HG03469 (cell line): ENCODE measurements around the gene GGNBP2.

Experiments
- ATAC-seq: cut with Tn5 transposase; IDR thresholded peaks from one replicate; pipeline ENCODE4 v1.9.1; 2021; ENCODE audit warnings: mild to moderate bottlenecking, moderate library complexity, moderate number of reproducible peaks; ENCODE audit not compliant: unreplicated experiment

Gene GGNBP2

DNA sequence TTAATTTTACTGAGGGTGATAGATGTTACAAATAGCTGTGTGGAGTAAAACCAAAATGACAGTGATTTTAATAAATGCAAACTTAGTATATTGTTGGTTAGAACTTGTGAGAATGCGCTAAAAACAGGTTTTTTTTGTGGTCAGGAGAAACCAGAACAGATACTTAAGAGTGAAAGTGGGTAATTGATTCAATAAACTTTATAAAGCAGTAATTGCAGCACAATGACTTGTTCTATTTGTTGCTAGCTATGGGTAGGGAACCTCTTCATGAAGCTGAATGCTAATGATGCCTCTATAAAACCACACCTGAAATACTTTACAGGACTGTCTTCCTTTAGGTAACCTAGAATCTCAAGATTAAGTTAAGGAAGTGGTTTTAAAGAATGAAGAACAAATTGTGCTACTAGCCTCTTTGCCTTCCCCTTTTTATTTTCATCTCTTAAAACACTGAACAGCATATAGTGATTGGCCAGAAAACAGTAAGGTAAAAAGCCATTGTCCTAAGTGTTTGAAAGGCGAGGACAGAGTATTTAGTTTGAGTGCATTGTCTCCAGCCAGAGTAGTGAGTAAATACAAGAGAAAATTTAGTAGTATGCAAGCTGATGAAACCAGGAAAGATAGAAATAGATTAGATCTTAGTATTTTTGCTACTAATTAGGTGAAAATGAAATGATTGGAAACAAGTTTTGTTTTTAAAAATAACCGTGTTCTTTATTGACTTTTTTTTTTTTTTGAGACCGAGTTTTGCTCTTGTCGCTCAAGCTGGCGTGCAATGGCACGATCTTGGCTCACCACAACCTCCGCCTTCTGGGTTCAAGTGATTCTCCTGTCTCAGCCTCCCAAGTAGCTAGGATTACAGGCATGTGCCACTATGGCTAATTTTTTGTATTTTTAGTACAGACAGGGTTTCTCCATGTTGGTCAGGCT is 6.0 kb downstream of the GGNBP2 start:
- no peak for ATAC-seq

DNA sequence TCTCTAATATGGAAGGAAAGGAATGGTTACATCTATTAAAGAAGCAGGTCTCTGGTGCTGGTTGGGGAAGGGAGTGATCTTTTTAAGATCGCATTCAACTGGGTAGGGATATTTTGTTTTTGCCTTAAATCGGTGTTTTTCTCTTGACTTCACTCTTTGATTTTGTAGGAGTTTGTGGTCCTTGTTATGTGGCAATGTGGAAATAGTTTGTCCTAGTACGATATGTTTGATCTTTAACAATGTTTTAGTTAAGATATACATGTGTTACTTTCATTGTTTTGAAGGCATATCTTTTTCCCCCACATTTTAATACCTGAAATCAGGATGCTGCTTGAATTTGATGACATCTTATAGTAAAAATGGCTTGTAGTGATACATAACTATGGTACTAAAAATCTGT is 8.7 kb downstream of the GGNBP2 start:
- ATAC-seq = no peak

DNA sequence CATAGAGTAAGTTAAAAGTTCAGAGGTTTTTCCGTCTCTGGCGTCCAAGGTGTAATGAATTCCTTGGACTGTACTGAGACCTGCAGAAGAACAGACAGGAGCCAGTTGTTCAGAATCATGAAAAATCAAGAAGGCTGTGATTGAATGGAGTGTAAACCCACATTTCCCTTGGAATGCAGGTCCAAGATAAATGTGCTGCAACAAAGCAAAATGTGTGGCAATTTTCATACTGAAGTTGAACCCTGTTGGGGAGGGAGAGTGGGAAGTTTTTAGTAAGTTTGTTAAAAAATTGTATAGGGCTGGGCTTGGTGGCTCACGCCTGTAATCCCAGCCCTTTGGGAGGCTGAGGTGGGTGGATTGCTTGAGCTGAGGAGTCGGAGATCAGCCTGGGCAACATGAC is 21.4 kb downstream of the GGNBP2 start:
- ATAC-seq = no peak

DNA sequence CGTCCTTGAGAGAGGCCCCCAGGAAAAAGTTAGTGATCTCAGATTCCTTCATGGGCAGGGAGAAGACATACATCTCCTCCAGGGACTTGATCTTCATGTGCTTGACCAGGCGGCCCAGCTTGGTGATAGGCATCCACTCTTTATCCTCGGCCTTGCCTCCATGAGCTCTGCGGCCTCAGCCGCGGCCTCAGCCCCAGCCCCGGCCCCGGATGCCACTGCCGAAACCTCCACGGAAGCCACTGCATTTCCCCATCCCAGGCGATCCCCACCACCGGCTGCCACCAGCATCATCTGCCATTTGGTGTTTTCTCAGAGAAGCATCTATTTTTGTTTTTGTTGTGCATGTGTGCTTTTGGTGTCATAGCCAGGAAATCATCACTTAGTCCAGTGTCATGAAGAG is 30.3 kb downstream of the GGNBP2 start:
- ATAC-seq = no peak

DNA sequence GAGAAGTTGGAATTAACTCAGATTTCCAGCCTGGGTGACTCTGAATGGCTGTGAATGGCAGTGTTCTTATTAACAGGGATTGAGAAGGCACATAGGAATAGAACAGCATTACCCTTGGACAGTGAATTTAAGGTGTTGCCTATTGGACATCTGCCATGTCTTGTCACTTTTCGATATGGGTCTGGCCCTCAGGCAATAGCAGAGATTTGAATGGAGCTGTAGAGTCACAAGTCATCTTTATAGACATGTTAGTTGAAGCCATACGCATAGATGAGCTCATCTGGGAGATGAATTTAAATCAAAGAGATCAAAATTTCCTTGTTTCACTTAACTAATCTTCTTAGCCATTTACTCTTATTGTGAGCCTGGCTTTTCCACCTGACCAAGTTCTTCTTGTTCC is 32.1 kb downstream of the GGNBP2 start:
- no peak for ATAC-seq

DNA sequence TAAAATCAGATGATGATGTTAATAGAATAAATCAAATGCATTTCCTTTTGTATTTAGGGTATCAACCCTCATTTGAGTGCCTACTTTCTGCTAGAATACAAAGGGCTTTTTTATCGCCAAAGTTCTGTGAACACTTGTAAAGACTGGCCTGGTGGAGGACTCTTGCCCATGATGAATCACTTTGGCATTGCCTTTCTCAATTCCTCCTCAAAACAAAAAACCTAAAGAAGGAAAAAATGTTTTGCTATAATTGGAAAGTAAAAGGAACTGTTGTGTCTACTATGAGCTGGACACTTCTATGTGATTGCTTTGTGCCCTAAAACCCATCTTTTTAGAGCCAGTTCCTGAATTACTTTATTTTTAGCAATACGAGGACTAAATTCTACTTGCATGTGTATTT is 34.0 kb downstream of the GGNBP2 start:
- ATAC-seq = no peak

DNA sequence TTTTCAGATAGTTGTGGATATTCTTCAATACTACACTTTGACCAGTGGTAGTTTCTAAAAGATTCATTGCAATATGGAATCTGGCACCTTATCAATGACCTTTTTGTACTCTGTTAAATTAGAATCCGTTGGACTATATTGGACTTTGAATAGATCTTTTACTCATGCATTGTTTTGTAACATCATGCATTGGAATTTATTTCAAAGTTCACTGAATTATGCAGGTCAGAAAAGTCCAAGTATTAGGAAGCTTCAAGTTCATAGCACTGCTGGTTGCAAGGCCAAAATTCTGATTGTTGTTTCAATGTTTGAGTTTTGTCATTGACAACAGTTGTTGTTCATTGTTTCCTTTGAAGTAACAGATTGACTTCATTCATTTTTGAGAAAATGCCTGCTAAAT is 39.1 kb downstream of the GGNBP2 start:
- ATAC-seq = no peak

DNA sequence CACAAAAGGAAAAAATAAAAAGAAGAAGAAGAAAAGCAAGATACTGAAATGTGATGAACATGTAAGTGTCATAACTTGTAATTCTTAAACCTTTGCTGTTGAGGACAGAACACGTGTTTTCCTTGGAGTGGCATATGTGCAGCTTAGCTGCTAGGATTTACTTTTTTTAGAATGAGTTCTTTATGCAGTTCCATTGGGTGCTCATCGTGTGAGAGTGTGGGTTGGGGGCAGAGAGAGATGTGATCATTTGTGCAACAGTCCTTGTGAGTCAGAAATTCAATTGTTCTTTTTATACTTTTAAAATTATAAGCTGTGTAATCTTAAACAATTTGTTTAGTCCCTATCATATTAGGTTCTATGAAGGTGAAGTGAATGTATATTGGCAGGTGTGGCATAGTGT is 41.4 kb downstream of the GGNBP2 start:
- ATAC-seq = no peak

DNA sequence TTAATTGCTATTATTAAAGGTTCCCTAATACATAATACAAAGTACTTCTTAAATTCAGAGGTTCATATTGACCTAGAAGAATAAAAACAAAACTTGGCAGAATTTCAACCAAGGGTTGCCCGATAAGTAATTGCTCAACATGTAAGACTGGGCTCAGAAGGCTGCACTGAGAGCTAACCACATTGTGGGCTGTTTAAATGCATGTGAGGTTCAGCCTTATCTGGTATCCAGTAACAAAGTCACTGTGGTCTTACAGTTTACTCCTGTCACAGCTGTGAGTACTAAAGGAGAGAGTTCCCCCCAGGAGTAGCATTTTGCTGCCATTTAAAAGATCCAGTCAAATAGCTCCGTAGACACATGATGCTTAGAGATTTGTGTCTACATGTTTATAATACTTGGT is 45.4 kb downstream of the GGNBP2 start:
- ATAC-seq = no peak

DNA sequence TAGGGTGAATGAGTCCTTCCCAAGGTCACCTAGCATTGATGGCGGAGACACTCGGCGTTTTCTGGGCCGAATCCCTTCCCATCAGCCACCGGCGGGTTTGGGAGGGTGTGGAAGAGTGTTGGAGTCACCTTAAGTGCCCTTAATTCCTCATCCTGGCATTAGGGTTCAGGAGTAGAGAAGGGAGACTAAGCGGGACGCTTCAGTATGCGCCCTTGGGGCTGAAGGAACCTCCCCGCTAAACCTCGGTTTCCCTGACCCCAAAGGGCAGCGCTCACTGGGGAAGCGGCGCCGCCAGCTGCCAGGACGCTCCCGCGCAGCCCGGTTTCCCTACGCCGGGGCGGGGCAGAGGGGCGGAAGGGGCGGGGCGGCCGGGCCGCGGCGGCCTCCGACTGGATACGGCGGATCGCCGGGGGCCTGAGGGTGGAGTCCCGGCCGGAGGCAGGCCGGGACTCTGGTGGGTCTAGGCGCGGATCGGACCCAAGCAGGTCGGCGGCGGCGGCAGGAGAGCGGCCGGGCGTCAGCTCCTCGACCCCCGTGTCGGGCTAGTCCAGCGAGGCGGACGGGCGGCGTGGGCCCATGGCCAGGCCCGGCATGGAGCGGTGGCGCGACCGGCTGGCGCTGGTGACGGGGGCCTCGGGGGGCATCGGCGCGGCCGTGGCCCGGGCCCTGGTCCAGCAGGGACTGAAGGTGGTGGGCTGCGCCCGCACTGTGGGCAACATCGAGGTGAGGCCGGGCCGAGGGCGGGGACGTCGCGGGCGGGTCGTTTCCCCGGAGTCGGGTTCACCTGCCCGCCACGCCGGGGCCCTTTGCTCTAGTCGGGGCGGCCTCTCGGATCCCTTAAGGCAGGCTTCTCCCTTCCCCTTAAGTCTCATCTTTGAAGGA is 47.0 kb downstream of the GGNBP2 start, which contains the start of gene DHRS11:
Gene DHRS11 (plus strand): TSS at position 446 of the 882 bp plus-strand sequence. CDS start 131 bp downstream, at position 577.
- ATAC-seq = no peak

DNA sequence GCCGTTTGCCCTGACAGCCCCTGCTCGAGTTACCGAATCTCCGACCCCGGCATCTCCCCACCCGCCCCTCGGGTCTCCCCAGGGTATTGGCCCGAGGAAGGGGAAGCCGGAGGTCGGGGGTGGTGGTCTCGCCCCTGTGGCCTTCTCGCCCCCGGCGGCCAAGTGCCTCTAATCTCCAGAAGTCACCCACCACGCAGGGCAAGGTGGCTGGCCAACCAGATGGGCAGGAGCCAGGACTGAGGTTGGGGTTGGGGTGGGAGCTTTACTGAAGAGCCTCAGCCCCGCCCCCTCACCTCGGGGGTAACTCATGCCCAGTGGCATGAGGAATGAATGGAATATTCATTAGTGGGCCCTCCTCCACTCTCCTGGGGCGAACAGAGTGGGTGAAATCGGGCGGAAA is 47.6 kb downstream of the GGNBP2 start:
- ATAC-seq = no peak

DNA sequence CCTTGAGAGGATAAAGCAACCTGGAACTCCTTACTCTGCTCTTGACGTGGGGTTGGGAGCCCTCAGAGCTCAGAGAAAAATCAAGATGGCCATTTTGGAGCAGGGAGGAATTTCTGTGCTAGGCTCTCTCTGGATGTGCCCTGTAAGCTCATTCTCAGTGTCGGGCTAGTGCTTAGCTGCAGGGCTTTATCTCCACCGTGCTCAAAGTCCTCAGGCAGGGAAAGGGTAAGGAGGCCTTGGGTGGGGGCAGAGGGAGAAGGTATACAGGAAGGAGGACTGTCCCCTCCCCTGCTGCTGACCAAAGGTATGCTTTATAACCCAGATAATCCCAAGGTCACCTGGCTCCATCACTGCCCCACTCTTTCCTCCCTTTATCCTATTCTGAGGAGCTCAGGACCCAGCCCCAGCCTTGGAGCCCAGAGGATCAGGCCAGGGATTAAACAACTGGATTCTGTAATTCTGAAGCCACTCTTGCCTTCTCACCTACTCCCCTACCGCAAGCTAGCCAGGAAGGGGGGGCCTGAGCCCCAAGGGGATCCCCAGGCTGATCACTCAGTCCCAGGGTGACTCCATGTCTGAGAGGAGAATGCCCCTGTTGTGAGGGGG is 48.1 kb downstream of the GGNBP2 start:
- no peak for ATAC-seq

DNA sequence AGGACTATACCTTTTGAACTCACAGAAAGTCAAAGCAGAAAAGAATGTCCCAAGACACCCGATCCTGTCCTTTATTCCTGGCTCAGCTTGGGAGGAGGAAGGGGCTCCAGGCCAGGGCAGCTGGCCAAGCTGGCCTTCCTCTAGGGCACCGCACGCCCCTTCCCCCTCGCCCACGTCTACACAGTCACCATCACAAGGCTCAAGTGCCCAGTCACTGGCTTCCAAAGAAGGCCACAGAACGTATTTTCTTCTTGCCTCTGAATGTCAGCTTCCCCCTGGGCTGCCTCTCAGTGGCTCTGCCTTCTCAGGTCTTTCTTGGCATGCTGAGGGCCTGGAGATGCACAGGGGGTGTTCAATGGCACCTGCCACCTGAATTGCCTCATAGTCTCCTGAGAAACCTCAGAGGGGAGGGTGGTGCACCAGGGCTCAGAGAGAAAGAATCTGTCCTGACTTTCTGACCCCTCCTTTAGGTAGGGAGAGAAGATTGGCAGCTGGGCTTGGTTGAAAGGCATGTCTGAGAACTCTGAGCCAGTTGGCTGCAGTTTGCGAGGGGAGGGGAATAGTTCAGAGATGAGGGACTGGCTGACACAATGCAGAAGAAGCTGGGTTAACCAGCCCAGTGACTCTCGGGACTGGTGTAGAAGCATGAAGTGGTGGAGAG is 49.1 kb downstream of the GGNBP2 start:
- ATAC-seq = no peak

DNA sequence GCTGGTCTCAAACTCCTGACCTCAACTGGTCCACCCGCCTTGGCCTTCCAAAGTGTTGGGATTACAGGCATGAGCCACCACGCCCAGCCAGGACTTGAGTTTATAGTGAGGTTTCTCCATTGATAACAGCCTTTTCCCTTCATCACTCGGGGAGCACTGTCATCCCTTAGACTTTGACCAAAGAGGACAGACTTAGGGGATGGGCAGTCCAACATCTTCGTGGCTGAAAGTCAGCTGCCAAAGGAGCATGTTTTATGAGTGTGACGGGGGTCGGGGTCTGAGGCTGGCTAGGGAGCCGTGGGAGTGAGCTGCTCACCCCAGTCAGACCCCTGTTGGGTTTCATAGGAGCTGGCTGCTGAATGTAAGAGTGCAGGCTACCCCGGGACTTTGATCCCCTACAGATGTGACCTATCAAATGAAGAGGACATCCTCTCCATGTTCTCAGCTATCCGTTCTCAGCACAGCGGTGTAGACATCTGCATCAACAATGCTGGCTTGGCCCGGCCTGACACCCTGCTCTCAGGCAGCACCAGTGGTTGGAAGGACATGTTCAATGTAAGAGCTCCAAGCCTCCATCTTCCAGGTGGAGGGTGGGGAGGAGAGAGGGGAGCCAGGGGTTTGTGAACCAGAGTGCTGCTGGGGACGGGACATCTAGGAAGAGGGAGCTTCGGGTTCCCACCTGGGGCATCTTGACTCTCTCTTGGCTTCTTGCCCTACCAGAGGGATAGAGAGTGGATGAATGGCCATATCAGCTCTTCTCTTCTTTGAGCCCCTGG is 50.1 kb downstream of the GGNBP2 start:
- no peak for ATAC-seq

DNA sequence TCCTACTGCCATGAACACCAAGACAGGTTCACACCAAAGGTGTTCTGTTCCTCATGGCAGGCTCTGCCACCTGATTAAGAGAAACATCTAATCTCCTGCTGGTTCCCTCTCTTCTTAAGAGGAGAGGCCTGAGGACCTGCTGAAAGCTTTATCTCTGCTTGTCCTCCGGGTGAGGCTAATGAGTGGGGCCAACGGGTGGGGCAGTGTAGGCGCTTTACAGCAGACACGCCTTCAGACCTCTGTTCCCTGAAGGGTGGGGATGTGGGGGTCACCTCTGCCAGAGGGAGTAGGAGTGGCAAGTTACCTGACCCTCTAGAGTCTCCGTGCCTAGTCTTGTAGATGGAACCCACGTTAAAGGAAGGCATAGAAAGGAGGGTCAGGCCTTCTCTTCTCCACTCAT is 52.5 kb downstream of the GGNBP2 start:
- no peak for ATAC-seq

DNA sequence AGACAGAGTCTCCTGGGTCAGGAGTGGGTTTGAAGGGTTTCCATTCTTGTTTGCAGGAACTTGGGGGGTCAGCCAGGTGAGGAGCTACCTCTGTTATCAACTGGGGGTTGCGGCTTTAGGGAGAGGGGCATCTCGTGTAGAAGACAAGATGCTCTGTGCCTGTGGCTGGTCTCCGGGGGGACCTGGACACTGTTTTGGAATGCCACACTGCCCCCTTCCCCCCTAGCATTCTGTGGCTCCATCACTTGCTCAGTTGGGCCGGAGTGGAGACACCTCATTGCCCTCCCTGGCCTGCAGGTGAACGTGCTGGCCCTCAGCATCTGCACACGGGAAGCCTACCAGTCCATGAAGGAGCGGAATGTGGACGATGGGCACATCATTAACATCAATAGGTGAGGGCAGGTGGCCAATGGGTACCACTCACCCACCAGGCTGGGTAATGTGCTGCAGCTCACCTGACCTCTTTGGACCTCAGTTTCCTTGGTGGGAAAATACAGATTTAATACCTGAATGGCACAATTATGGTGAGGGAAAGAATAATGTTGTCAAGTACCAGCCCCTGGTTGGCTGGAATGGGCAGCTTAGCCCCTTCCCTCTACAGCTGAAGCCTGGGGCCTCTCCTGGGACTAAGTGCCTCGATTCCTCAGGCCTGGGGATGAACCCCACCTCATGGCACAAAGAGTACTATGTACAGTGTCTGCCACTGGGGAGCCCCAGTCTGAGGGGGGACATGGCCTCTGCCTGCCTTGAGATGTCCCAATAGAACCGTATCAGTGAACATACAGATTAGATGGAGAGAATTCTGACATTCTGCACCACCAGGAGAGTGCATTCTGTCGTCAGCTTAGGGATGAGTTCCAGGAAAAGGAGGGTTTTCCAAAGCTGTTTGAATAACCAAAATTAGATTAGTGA is 53.4 kb downstream of the GGNBP2 start:
- ATAC-seq = no peak

DNA sequence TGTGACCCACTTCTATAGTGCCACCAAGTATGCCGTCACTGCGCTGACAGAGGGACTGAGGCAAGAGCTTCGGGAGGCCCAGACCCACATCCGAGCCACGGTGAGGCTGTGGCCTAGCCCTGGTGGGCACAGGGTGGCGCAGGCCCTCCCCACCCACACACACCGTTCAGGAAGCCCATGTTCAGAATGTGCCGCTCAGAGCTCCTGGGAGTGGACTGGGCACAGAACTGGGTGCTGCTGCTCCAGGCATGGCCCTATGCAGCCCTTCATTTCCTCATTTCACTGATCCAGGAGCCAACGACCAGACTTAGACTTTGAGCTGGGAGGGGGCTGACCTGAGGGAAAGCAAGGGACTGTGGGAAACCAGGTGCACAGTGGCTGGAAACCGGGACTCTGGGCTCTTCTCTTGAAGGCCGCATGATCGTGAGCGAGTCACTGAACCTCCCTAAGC is 54.3 kb downstream of the GGNBP2 start:
- no peak for ATAC-seq

DNA sequence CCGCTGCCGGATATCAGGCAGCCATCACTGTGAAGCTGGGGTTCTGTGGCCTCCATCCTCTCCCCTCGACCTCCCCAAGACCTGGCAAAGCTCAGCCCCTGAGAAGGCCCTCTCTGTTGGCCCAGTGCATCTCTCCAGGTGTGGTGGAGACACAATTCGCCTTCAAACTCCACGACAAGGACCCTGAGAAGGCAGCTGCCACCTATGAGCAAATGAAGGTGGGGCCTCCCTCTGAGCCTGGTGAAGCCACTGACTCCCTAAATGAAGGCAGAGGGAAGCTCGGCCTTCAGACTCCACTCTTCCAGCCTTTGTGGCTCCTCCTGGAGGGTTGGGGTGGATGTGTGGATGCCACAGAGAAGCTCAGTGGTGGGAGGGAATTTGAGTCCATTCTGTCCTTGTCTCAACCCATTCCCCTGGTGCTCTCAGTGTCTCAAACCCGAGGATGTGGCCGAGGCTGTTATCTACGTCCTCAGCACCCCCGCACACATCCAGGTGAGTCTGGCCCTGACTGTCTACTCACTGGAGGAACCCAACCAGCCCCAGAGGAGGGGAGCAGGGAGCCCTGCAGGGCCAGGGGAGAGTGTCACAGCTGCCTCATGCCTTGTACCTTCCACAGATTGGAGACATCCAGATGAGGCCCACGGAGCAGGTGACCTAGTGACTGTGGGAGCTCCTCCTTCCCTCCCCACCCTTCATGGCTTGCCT is 55.0 kb downstream of the GGNBP2 start:
- no peak for ATAC-seq
